ENCODE results near the gene MC5R. TPM values are rescaled to one million over a fixed set of nuclear protein-coding genes. Genes with fewer than 3 reads are reported as not detected.

Gene MC5R
- total and polyA plus RNA-seq, 4 donors = not detected

- Histone ChIP-seq H3K27me3 (ENCODE audit: control insufficient read depth in 1 of 2, insufficient read depth in 2 of 2, low read length in 1 of 2) (no peaks in the 10 kb centered on the region), H3K27ac (ENCODE audit: low read depth in 1 of 2, low read length in 2 of 2) (no peak overlapping the region), H3K4me1 (ENCODE audit: control insufficient read depth in 1 of 2, insufficient read depth in 2 of 2, low read length in 2 of 2) (no peaks in the 10 kb centered on the region), H3K36me3 (ENCODE audit: control insufficient read depth in 1 of 2, insufficient read depth in 2 of 2, low read length in 1 of 2) (no peaks in the 10 kb centered on the region), H3K4me3 (ENCODE audit: low read length in 2 of 2) (no peak overlapping the region), H3K9me3 (ENCODE audit: control insufficient read depth, low read length) (no peaks in the 10 kb centered on the region)
- 86 to 89% methylated on average over 14 of the region's 14 CpGs for WGBS, 2 donors
- intact Hi-C loops (cut with DNase I) = no loop called here
- DNase-seq (no peak), ATAC-seq (ENCODE audit: low FRiP score) (no peak)
Measured at GRCh38 chr18:13872373-13872772, 48.4 kb downstream of the MC5R start.

DNA sequence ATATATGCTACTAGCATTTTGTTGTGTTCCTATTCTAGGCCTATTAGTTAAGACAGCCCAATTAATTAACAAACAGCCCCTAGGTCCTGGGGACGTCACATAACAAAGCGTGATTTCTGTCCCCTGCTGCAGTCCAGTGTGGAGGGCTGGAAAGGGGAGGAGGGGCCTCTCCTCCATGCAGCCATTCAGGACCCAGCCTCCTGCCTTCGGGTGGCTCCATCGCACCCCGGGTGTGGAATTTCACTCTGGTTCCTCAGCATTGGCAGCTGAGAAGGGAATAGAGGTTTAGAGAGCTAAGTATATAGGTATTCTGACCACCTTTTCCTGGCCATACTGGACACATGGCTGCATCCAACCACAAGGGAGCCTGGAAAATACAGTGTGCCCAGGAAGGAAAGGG is 49.0 kb downstream of the MC5R start:
- Histone ChIP-seq H3K4me1 (ENCODE audit: control insufficient read depth in 1 of 2, insufficient read depth in 2 of 2, low read length in 2 of 2) (no peaks in the 10 kb centered on the region), H3K27me3 (ENCODE audit: control insufficient read depth in 1 of 2, insufficient read depth in 2 of 2, low read length in 1 of 2) (no peaks in the 10 kb centered on the region), H3K9me3 (ENCODE audit: control insufficient read depth, low read length) (no peaks in the 10 kb centered on the region), H3K4me3 (ENCODE audit: low read length in 2 of 2) (no peak overlapping the region), H3K27ac (ENCODE audit: low read depth in 1 of 2, low read length in 2 of 2) (no peak overlapping the region), H3K36me3 (ENCODE audit: control insufficient read depth in 1 of 2, insufficient read depth in 2 of 2, low read length in 1 of 2) (no peaks in the 10 kb centered on the region)
- WGBS, 2 donors = 51 to 59% methylated on average over 5 of the region's 5 CpGs
- DNase-seq (no peak), ATAC-seq (ENCODE audit: low FRiP score) (no peak)
- intact Hi-C loops (cut with DNase I) = no loop called here

DNA sequence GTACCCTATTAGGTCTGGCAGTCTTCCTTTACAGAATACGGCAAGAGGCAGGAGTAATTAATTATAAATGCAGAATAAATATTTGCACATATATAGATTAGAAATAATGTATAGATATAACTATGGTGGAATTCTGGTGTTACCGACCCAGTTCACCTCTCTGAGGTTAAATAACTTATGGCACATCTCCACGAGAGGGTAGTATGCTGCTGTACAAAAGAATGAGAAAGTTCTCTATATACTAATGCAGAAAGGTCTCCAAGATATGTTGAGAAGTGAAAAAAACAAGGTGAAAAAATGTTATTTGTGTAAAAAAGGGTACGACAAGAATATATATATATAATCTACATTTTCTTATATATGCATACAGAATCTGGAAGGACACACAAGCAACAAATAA is 50.6 kb downstream of the MC5R start:
- Histone ChIP-seq H3K27me3 (ENCODE audit: control insufficient read depth in 1 of 2, insufficient read depth in 2 of 2, low read length in 1 of 2) (no peaks in the 10 kb centered on the region), H3K4me1 (ENCODE audit: control insufficient read depth in 1 of 2, insufficient read depth in 2 of 2, low read length in 2 of 2) (no peaks in the 10 kb centered on the region), H3K36me3 (ENCODE audit: control insufficient read depth in 1 of 2, insufficient read depth in 2 of 2, low read length in 1 of 2) (no peaks in the 10 kb centered on the region), H3K27ac (ENCODE audit: low read depth in 1 of 2, low read length in 2 of 2) (no peak overlapping the region), H3K9me3 (ENCODE audit: control insufficient read depth, low read length) (no peaks in the 10 kb centered on the region), H3K4me3 (ENCODE audit: low read length in 2 of 2) (no peak overlapping the region)
- DNase-seq = no peak
- intact Hi-C loops (cut with DNase I) = no loop called here
- 68 to 69% methylated on average over 4 of the region's 4 CpGs for WGBS, 2 donors
- no peak for ATAC-seq (ENCODE audit: low FRiP score)

Other genes with a start within 250 kb of the MC5R start
- 10 to 100 TPM; 12.2 to 14.7 TPM for gene FAM210A, start 97.6 kb upstream of the MC5R start, total RNA-seq
- gene FAM210A, start 97.6 kb upstream of the MC5R start, polyA plus RNA-seq = 10 to 100 TPM in 1 of 2 donors, 1 to 10 TPM in 1; 3.5 to 10.3 TPM
- gene RNMT, start 97.5 kb upstream of the MC5R start, total RNA-seq = 10 to 100 TPM; 25.3 to 30.2 TPM
- 1 to 10 TPM; 6.1 to 8.7 TPM for gene RNMT, start 97.5 kb upstream of the MC5R start, polyA plus RNA-seq
- not detected for gene MC2R, start 91.4 kb downstream of the MC5R start, total RNA-seq
- not detected for gene MC2R, start 91.4 kb downstream of the MC5R start, polyA plus RNA-seq

Measured in aorta (tissue), 5 donors.